K562 (cell line): Measurements from ENCODE around the gene SV2A. TPM values are rescaled to one million over a fixed set of nuclear protein-coding genes. Genes with fewer than 3 reads are reported as not detected.
A peak's percentile ranks its signal among the peaks of the same experiment; 100 is the strongest.

Experiments
- CREBBP ChIP-seq: IDR thresholded peaks from one replicate; pipeline ENCODE4 v1.6.1; 2012; ENCODE audit warnings: low read depth, mild to moderate bottlenecking, control low read depth, inconsistent platforms, low read length
- POLR2A ChIP-seq: fragments of 450-650 bp; conservative IDR thresholded peaks from 2 replicates; pipeline ENCODE4 v1.6.1; 2016
- SMARCE1 ChIP-seq: fragments of 450-650 bp; IDR thresholded peaks from 2 replicates; pipeline ENCODE4 v1.7.1; 2016; ENCODE audit warnings: mild to moderate bottlenecking
- TEAD1 ChIP-seq, 2 experiments: fragments of 450-650 bp in 1 of 2; sonication (generic) in 1 of 2; formaldehyde crosslinking; IDR thresholded peaks; 2 replicates each; pipeline versions ENCODE4 v1.4.0 to v1.8.0; 2020 to 2022; ENCODE audit warnings: mild to moderate bottlenecking in 2 of 2, missing genetic modification reagents in 1 of 2
- TEAD4 ChIP-seq, 2 experiments: sonication (generic) in 1 of 2; formaldehyde crosslinking in 1 of 2; IDR thresholded peaks; 2 replicates each; pipeline versions ENCODE4 v1.6.1 to v1.8.0; 2012 to 2022; ENCODE audit warnings: borderline replicate concordance in 1 of 2, inconsistent platforms in 1 of 2, low read length in 1 of 2, mild to moderate bottlenecking in 1 of 2, missing genetic modification reagents in 1 of 2
- ZNF766 ChIP-seq: fragments of 200-800 bp; sonication (Bioruptor generic); conservative IDR thresholded peaks from 2 replicates; pipeline ENCODE4 v1.6.1; 2016; ENCODE audit warnings: missing genetic modification characterization, missing compliant biosample characterization
- polyA plus RNA-seq, 8 experiments: library from polyadenylated mRNA; depleted of rRNA in 4 of 8; stranded (reverse) in 5 of 8; unstranded in 3 of 8; fragments of >200 nt; fragmentation: Nextera tagmentation in 2 of 8; fragmentation: Illumina TruSeq in 1 of 8; extraction: Ambion mirVana in 2 of 8; extraction: Trizol in 1 of 8; gene quantifications; 2 replicates each; pipeline versions ENCODE4 v1.2.1 to v1.2.3, GENCODE V29; 2011 to 2014; ENCODE audit warnings: inconsistent platforms in 1 of 8, missing spikeins in 1 of 8
- total RNA-seq, 7 experiments: library from RNA; depleted of rRNA in 6 of 7; stranded (reverse); fragments of >200 nt in 6 of 7; fragmentation: Illumina TruSeq in 2 of 7; extraction: Trizol in 2 of 7; gene quantifications; 2 replicates each; pipeline versions ENCODE4 v1.2.1 to v1.2.3, GENCODE V29; 2011 to 2021; ENCODE audit warnings: low replicate concordance in 1 of 7
- TF ChIP-seq, protein P1 (sequence below), 2 experiments: fragments of 450-650 bp in 1 of 2; sonication (generic) in 1 of 2; formaldehyde crosslinking in 1 of 2; IDR thresholded peaks in 1 of 2; conservative IDR thresholded peaks in 1 of 2; 2 replicates each; pipeline versions ENCODE4 v1.6.1 to v1.8.1; 2016 to 2023; ENCODE audit warnings: mild to moderate bottlenecking in 2 of 2, moderate library complexity in 2 of 2, inconsistent platforms in 1 of 2, missing genetic modification reagents in 1 of 2
- TF ChIP-seq, protein P2 (sequence below): fragments of 250-450 bp; sonication (Bioruptor Pico); IDR thresholded peaks from 2 replicates; pipeline ENCODE4 v1.8.0; 2021; ENCODE audit warnings: moderate library complexity, mild to moderate bottlenecking, inconsistent platforms
- TF ChIP-seq, protein P3 (sequence below): IDR thresholded peaks from 3 replicates; pipeline ENCODE4 v1.6.1; 2011; ENCODE audit warnings: borderline replicate concordance, mild to moderate bottlenecking; ENCODE audit not compliant: insufficient read length, insufficient read depth
- TF ChIP-seq, protein P4 (sequence below), 2 experiments: fragments of 450-650 bp in 1 of 2; sonication (generic) in 1 of 2; formaldehyde crosslinking in 1 of 2; IDR thresholded peaks; 2 replicates each; pipeline versions ENCODE4 v1.7.1 to v1.9.0; 2016 to 2022; ENCODE audit warnings: inconsistent platforms in 1 of 2, mild to moderate bottlenecking in 1 of 2, missing genetic modification reagents in 1 of 2
- TF ChIP-seq, protein P5 (sequence below): fragments of 450-650 bp; IDR thresholded peaks from 2 replicates; pipeline ENCODE4 v1.6.1; 2017; ENCODE audit warnings: antibody characterized with exemption

The SV2A gene
- total and polyA plus RNA-seq, 9 of the 15 experiments (the other 6 are each of a cell fraction or from before 2014, with no cell fraction given): 0.07 to 0.22 (median 0.11) TPM; not detected in 1

DNA sequence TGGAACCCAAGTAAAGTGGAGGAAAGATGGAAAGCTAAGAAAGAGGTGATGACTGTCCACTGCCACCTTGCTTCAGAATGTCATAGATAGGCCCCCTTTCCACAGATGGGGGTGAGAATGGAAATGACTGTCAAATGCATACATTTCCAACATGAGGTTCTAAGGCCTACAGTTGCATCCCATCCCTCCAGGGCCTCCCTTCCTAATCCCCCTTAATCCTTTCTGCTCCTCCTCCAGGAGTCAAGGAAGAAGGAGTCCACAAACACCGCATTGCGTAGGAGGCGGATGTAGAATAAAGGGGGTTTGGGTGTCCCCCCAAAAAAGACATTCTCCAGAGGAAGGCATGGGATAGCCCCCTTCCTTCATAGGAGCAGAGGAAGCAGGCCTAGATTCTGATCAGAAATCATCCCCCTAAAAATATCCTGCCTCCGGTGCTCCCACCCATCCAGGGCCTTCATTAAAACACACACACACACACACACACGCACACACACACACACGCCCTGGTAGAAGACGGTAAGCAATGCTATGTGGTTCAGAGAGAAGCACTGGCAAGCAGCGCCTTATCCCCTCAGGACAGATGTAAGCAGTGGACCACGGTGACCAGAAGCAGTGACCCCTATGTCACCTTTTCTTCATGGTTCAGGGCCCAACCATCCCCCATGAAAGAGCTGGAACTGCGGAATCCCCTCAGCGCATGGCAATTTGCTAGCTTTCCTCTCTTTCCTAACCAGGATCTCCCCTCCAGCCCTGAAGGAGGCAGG is 2.0 kb downstream of the SV2A start (continued):
- no peak for TF ChIP-seq CREBBP
- 0 out of 4 replicates have a peak, but pooled peaks of 1 of the 2 experiments have one; percentile 37 for TF ChIP-seq TEAD1 (CRISPR knock-in tag; IDR thresholded peaks at IDR 0.05)
- TF ChIP-seq SMARCE1: peak; percentile 25; the same call in 1 of the 2 replicates
- TF ChIP-seq POLR2A: no peak
- peak; percentile 62 for TF ChIP-seq TEAD4 (IDR thresholded peaks at IDR 0.05; ENCODE audit: low read length)
- no peak for TF ChIP-seq TEAD4 (CRISPR knock-in tag; IDR thresholded peaks at IDR 0.05; ENCODE audit: borderline replicate concordance)
- TF ChIP-seq ZNF766 (CRISPR knock-in tag): no peak
- TF ChIP-seq, protein P1, sequence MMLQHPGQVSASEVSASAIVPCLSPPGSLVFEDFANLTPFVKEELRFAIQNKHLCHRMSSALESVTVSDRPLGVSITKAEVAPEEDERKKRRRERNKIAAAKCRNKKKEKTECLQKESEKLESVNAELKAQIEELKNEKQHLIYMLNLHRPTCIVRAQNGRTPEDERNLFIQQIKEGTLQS (IDR thresholded peaks at IDR 0.05): no peak
- TF ChIP-seq, protein P1 (CRISPR knock-in tag; conservative IDR thresholded peaks at IDR 0.05): no peak
- TF ChIP-seq, protein P2, sequence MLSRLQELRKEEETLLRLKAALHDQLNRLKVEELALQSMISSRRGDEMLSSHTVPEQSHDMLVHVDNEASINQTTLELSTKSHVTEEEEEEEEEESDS (CRISPR knock-in tag): no peak
- TF ChIP-seq, protein P3, sequence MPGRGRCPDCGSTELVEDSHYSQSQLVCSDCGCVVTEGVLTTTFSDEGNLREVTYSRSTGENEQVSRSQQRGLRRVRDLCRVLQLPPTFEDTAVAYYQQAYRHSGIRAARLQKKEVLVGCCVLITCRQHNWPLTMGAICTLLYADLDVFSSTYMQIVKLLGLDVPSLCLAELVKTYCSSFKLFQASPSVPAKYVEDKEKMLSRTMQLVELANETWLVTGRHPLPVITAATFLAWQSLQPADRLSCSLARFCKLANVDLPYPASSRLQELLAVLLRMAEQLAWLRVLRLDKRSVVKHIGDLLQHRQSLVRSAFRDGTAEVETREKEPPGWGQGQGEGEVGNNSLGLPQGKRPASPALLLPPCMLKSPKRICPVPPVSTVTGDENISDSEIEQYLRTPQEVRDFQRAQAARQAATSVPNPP: no peak
- TF ChIP-seq, protein P4, sequence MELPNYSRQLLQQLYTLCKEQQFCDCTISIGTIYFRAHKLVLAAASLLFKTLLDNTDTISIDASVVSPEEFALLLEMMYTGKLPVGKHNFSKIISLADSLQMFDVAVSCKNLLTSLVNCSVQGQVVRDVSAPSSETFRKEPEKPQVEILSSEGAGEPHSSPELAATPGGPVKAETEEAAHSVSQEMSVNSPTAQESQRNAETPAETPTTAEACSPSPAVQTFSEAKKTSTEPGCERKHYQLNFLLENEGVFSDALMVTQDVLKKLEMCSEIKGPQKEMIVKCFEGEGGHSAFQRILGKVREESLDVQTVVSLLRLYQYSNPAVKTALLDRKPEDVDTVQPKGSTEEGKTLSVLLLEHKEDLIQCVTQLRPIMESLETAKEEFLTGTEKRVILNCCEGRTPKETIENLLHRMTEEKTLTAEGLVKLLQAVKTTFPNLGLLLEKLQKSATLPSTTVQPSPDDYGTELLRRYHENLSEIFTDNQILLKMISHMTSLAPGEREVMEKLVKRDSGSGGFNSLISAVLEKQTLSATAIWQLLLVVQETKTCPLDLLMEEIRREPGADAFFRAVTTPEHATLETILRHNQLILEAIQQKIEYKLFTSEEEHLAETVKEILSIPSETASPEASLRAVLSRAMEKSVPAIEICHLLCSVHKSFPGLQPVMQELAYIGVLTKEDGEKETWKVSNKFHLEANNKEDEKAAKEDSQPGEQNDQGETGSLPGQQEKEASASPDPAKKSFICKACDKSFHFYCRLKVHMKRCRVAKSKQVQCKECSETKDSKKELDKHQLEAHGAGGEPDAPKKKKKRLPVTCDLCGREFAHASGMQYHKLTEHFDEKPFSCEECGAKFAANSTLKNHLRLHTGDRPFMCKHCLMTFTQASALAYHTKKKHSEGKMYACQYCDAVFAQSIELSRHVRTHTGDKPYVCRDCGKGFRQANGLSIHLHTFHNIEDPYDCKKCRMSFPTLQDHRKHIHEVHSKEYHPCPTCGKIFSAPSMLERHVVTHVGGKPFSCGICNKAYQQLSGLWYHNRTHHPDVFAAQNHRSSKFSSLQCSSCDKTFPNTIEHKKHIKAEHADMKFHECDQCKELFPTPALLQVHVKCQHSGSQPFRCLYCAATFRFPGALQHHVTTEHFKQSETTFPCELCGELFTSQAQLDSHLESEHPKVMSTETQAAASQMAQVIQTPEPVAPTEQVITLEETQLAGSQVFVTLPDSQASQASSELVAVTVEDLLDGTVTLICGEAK (IDR thresholded peaks at IDR 0.05): no peak
- TF ChIP-seq, protein P4 (CRISPR knock-in tag; IDR thresholded peaks at IDR 0.05): no peak
- TF ChIP-seq, protein P5, sequence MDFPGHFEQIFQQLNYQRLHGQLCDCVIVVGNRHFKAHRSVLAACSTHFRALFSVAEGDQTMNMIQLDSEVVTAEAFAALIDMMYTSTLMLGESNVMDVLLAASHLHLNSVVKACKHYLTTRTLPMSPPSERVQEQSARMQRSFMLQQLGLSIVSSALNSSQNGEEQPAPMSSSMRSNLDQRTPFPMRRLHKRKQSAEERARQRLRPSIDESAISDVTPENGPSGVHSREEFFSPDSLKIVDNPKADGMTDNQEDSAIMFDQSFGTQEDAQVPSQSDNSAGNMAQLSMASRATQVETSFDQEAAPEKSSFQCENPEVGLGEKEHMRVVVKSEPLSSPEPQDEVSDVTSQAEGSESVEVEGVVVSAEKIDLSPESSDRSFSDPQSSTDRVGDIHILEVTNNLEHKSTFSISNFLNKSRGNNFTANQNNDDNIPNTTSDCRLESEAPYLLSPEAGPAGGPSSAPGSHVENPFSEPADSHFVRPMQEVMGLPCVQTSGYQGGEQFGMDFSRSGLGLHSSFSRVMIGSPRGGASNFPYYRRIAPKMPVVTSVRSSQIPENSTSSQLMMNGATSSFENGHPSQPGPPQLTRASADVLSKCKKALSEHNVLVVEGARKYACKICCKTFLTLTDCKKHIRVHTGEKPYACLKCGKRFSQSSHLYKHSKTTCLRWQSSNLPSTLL: no peak
